ENCODE data around the gene TRABD2B. TPM values are rescaled to one million over a fixed set of nuclear protein-coding genes. Genes with fewer than 3 reads are reported as not detected.

TRABD2B gene
- 0.06 and 0.08 TPM in 2 replicates for total RNA-seq (2014; rRNA removed; shearing (Covaris generic))

DNA sequence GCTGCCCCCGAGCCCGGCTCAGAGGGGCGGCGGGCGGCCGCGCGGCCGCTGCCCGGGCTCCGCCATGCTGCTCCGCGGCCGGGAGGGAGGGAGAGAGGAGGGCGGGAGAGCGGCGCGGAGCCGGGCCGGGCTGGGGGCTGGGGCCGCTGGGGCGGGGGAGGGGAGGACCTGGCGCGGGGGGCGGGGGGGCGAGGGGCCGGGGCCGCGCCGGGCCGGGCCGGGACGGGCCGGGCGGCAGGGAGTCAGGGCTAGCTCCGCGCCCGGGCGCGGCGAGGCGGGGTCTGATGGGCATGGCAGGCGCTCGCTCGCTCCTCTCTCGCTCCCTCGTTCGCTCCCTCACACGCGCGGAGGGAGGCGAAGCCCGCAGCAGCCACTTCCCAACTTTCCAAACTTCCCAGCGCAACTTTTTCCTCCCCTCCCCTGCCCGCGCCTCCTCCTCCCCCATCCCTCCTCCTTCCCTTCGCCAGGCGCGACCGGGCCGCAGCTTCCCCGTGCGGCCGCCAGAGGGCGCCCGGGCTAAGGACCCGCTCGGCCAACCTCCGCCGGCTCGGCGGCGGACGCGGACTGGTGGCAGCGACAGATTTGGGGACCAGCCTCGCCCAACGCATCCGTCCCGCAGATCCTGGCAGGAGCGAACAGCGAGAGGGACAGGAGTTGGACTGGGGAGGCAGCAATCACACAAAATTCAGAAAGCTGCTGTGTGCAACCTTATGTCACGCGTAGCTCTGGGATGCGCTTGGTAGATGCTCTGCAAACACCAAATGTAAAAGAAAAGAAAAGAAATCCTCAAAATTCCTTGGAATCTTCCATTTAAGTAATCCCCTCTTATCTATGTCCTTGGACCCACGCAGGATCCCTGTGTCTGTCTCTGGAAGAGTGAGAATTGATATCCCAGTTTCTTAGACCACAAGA, at the start of gene TRABD2B:
TSS of gene TRABD2B (minus strand) at position 97 of the 912 bp plus-strand sequence.
- DNase-seq (ENCODE audit: low spot score): peak; percentile 62

GRCh38 chr1:48044311-48044710, 47.1 kb upstream of the TRABD2B start:
- no peak for DNase-seq (ENCODE audit: low spot score)

DNA sequence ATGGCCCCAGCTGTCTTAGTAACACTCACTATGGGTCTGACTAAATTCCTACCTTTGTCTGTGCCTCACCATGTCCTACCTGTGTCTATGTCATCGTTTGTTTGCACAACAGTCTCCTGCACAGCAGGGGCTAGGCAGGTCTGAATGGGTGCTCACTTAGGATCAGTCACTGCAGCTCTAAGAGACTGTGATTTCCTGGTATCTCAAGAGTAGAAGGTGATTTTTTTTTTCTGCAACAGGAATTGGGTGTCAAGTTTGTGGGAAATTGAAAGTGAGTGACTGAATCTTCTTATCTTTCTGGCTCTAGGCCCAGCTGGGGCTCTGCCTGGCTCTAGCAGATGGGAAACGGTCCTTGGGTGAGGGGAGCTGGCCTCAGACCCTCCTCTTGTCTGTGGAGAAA, 46.4 kb upstream of the TRABD2B start:
- DNase-seq (ENCODE audit: low spot score): no peak

GRCh38 chr1:48040154-48040553, 43.0 kb upstream of the TRABD2B start:
- no peak for DNase-seq (ENCODE audit: low spot score)

GRCh38 chr1:48039088-48040054, 42.2 kb upstream of the TRABD2B start:
- DNase-seq (ENCODE audit: low spot score): no peak

GRCh38 chr1:48038270-48038767, 41.1 kb upstream of the TRABD2B start:
- DNase-seq (ENCODE audit: low spot score): no peak

GRCh38 chr1:48036710-48037355, 39.6 kb upstream of the TRABD2B start:
- peak; percentile 59 for DNase-seq (ENCODE audit: low spot score)

- no peak for DNase-seq (ENCODE audit: low spot score)
Measured at GRCh38 chr1:48035371-48036141, 38.4 kb upstream of the TRABD2B start.

DNA sequence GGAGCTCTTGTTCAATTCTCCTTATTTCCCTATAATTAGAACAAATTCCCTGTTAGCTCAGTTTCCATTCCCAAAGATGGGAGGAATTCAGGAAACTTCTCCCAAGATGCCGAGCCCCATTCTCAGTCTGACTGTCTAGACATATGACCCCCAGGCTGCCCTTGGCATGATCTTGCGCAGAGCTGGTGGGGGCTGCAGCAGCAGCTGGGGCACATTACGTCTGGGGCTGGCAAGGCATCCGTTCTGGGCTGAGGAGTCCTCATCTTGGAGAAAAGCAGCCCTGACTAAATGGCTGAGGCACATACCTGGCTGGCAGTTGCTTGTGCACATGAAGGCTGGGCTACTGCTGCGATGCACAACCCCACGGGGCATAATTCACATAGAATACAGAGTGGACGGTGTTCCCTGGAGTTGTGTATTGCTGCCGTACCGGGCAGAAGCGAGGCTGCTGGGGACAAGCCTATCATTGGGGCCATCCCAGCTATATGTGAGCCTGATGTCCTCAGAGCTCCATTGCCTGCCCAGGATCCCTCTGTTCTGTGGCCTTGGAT, 36.4 kb upstream of the TRABD2B start:
- no peak for DNase-seq (ENCODE audit: low spot score)

DNA sequence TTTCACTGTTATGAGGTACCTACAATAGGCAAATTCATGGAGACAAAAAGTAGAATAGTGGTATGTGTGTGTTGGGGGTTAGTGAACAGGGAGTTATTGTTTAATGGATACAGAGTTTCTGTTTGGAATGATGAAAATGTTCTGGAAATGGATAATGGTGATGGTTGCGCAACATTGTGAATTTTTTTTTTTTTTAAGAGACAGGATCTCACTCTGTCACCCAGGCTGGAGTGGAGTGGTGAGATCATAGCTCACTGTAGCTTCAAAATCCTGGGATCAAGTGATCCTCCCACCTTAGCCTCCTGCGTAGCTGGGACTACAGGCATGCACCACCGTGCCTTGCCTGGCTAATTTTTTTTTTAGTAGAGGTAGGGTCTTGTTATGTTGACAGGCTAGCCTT, 34.5 kb upstream of the TRABD2B start:
- DNase-seq (ENCODE audit: low spot score): no peak

DNA sequence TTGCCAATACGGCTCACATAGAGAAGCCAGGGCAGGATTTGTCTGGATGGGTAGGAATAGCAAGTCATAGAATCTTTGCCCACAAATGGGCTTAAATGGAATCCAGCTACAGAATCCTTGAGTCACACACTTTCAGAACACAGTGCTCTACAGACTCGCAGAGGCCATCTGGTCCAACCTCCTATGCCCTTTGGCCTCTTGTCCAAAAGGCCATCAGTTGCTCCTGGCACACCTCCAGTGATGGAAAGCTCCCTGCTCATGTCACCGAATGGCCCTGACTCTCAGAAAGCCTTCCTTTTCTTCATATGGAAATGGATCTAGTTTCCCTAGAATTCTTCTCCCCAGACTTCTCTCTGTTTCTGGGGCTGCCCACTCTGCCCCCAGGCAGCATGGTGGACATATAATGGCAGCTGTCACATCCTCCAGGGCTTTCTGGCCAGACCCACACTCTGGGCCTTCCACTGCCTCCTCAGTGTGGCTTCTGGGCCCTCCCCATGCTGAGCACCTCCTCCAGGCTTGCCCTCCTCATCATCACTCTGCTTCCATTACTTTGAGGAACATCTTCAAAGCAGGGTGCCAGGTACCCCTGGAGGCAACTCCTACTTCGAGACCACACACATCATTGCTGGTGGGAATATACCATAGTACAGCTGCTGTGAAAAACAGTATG, 33.6 kb upstream of the TRABD2B start:
- DNase-seq (ENCODE audit: low spot score): no peak

DNA sequence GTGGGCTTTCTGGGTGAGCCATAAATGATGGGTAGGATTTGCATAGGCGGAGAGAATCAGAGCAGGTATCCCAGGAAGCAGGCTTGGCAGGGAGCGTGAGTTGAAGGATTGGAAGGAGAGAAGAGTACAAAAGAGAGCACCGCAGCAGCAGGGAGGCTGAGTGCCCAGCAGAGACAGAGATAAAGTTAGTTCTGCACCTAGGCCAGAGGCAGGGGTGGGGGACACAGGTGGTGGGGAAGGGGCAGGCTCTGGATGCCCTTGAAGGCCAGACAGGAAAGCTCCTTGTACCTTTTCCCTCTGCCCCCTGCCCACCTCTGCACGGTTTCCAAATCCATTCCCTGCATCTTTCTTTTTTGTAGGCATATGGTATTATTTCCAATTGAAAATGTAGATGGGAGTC, 33.0 kb upstream of the TRABD2B start:
- no peak for DNase-seq (ENCODE audit: low spot score)

- no peak for DNase-seq (ENCODE audit: low spot score)
Measured at GRCh38 chr1:48028218-48029069, 31.3 kb upstream of the TRABD2B start.

DNA sequence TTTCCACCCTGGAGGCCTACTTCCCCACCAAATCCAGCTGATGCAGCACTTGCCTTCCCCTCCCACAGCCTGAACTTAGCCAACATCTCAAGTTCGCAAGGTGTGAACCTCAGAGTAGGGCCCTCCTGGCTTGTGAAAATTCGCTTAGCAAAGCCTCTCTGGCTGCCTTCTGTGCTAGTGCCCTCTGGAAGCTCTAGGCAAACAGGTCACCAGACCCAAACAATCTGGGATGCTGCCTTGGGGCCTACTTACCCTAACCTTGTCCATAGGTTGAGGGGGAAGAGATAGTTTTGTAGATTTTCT, 30.3 kb upstream of the TRABD2B start:
- no peak for DNase-seq (ENCODE audit: low spot score)

- DNase-seq (ENCODE audit: low spot score): no peak
Measured at GRCh38 chr1:48026701-48027532, 29.7 kb upstream of the TRABD2B start.

DNA sequence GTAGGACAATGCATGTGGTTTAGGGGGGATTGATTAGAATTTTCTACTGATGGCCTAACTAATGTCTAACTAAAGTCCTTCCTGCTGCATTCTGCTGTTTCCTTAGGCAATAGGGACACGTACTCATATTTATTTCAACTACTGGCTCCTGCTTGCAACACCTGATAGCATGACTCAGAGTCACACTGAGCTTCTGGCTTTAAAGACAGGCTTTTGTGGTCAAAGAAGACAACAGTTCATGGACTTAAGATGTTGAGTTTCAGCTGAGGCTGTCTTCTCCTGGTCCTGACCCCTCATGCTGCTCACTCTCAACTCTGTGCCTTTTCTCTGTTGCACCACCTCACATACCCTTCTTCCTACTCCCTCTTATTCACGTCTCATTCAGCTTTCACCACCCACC, 29.1 kb upstream of the TRABD2B start:
- peak; percentile 59 for DNase-seq (ENCODE audit: low spot score)

DNA sequence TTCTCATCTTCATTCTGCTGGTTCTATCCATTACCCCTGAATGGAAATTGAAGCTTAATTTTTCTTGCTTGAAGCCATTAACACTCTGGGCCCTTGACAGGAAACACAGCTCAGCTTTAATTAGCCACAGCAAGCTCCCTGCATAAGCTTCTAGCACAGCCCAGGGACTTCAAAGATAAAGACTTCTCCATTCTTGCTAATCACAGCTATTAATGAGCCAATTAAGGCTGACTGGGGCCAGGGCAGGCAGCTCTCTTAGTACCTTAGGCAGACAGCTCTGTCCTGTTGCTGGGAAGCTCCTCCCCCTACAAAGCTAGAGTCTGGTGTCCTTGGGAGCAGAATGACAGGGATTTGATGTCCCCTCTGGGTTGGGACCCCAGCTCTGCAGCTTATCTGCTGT, 27.9 kb upstream of the TRABD2B start:
- DNase-seq (ENCODE audit: low spot score): no peak

GRCh38 chr1:48023488-48023887, 26.3 kb upstream of the TRABD2B start:
- DNase-seq (ENCODE audit: low spot score): no peak

Data from H4 (cell line).